Ecto neural progenitor cell (in vitro differentiated cells): ENCODE measurements around the gene KCTD4.
"Not testable (repeated sequence)": the region's sequence is repeated elsewhere in the genome, so short reads cannot be mapped to it uniquely, and the experiment has no call there.

Experiments
- DNase-seq: peaks from one replicate; pipeline ENCODE4 v3.0.0-alpha.2; 2018; ENCODE audit warnings: low spot score

The KCTD4 gene

DNA sequence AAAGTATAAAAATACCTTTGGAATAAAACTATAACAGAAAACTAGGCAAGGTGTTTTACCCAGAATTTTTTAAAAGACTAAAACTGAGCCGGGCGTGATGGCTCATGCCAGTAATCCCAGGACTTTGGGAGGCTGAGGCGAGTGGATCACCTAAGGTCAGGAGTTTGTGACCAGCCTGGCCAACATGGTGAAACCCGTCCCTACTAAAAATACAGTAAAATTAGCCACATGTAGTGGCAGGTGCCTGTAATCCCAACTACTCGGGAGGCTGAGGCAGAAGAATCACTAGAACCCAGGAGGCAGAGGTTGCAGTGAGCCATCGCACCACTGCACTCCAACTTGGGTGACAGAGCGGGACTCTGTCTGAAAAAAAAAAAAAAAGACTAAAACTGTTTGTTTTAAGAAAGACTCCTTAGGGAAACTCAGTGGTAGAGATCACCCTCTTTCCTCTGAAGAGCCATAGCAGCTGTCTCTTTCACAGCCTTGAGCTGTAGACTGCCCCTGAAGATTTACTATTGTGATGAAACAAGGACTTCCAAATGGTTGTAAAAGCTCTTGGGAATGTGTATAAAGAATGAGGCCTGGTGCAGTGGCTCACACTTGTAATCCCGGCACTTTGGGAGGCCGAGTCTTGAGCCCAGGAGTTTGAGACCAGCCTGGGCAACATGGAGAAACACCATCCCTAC, 14.7 kb upstream of the KCTD4 start:
- DNase-seq, result no peak

DNA sequence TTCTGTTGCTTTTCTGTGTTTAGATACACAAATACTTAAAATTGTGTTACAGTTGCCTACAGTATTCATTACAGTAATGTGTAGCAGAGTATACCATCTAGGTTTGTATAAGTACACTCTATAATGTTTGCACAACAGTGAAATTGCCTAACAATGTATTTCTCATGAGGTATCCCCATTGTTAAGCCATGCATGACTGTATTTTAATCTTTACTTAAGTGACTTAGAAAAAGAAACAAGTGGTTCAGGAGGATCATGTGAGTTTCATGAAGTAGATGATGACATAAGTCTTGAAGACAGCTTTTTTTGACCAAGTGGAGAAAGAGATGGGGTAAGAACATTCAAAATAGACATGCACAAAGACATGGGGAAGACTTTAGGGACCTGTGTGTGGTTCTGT, 8.4 kb upstream of the KCTD4 start:
- no peak for DNase-seq

DNA sequence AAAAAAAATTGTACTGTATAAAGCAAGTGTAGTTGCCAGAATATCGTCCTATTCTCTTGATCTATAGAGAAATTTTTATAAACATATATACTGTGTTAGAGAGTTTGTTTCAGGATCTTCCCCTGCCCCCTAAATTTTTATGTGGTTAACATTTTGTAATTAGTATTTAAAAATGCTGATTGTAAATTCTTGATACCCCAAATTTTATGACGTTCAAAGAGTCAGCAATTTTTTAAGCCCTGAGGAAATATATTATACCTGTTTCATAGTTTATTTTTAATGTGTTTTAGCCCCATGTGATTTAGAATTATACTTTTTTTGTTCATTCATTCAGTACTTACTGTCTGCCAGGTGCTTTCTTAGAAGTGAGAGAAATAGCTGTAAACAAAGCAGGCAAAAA, 7.3 kb upstream of the KCTD4 start:
- no peak for DNase-seq

DNA sequence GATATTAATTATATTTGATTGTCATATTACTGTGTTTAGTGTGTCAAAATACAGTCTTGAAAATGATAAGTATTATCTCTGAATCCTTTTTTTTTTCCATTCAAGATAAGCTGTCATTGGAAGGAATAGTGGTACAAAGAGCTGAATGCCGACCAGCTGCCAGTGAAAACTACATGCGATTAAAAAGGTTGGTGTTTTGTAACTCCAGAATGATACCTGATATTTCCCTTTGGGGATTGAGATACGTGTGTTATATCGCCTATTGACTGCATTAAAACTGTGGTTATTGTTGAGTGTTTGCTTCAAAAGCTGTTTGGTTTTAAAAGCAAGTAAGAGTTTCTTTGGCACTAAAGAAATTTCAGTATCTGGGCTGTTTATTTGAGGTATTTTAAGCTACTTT, 6.5 kb upstream of the KCTD4 start:
- DNase-seq, result no peak

DNA sequence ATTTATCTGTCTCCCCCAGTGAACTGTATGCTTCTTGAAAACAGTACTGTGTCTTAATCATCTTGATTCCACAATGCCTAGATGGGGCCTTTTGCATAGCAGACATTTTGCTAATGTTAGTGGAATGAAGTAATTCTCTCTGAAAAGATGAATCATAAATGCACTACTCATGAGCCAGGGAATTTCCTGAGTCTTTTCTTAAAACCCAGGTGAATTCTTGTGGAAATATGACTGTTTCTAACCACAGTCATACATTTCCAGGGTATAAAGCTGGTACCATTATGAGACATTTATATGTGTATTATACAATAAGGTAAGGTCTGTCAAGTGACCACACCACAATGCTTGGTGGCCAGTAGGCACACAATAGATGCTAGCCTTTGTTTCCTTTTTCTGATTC, 5.5 kb upstream of the KCTD4 start:
- no peak for DNase-seq

DNA sequence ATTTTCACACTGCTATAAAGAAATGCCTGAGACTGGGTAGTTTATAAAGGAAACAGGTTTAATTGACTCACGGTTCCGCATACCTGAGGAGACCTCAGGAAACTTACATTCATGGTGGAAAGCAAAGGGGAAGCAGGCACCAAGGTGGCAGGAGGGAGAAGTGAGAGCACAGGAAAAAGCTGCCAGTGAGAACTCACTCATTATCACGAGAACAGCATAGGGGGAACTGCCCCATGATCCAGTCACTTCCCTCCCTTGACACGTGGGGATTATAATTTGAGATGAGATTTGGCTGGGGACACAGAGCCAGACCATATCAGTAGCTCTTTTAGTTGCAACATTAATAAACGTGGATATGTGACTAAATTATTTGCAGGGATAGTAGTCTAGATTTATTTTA, 4.3 kb upstream of the KCTD4 start:
- DNase-seq, result no peak

DNA sequence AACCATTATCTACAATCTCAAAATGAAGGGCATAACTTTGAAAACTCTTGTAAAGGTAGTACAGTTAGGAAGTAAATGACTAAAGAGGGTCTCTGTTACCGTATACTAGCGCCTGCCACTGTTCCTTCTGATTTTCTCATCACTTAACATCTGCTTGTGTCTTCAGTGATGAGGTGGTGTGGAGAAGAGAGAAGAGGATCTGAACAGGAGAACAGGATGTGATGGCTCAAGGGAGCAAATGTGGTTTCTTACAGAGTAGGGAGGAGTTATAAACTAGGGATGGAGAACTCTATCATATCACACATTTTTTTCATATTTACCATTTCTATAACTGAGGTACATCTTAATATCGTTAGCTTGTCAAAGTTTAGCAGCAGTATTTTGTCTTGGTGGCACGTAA, 1.1 kb downstream of the KCTD4 start:
- no peak for DNase-seq

DNA sequence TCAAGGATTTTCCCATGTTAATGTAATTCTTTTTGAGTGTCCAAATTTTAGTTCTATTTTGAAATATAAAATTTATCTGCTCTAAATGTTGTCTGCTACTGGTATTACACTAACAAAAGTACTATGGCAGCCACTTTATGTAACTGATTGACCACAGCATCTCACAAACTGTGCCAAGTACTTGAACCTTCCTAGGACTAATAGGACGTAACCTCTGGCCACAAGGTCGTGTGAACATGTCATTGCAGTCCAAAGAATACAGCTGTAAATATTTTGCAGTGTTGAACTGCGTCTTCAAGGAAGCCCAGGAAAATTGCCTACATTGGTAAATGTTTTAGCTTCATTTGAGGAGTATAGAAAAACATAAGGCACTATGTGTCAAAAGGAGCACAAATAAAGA, 1.9 kb downstream of the KCTD4 start:
- no peak for DNase-seq

DNA sequence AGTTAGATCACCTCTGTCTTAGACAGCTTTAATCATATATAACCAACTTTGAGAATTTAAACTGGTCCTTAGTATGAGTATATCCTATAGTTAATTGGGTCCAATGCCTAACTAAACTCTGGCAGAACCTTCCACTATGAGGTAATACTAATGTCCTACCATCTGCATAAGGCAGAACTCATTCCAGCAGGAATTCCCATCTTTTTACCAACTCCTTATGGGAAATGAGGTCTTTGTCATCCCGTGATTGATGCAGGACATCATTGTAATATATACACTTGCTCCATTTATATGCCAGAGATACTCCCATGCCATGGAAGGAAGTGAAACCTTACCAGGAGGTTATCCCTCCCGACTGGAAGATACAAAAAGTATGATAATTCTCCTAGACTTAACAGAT, 2.8 kb downstream of the KCTD4 start:
- DNase-seq, result no peak

DNA sequence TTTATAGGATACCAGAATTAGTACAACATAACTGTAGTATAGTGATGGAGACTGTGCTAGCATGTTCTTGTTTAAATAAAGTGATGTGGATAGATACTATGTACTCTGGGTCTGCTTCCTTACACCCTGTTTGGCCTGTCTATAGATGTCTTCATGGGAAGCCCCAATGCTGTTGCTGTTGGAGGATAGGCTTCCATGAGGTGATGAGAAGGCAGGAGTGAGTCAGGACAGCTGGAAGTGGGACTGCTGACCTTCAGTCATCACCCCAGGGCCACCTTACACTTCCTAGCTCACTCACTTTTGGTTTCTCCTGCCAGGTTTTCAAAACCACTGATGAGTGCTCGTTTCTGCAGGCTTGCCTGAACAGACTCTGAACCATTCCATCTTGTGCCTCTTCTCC, 4.2 kb downstream of the KCTD4 start:
- no peak for DNase-seq

DNA sequence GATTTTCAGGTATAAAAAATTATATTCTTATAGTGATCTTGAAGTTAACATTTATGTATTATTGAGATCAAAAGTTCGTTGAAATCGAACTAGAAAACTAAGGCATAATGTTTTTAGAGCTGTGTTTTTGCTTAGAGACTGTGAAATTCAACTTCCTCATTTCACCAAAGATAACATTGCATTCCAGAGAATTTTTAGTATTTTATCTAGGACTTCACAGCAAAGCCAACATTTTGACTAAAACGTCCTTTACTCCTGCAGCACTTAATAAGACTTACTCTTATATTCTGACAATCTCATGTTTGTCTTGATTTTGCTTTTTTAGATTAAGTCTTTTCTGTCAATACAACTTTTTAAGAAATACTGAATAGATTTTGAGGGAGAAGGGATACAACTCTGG, 4.7 kb downstream of the KCTD4 start:
- DNase-seq, result no peak

DNA sequence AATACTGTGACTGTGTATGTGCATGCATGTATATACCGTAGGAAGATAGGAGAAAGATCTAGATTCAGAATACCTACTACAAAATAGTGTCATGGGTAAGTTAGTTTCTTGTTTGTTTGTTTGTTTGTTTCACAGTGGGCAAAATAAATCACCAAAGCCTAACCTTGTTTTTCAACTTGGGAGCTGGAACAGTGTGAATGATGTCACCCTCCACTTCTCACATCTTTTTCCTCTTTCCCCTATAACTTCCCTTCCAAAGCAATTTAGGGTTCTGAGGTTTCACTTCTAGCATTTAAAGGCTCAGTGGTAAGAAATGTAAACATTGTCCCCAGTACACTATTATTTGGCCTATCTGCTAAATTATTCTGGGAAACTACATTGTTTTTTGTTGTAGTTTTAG, 5.4 kb downstream of the KCTD4 start:
- DNase-seq, result no peak

DNA sequence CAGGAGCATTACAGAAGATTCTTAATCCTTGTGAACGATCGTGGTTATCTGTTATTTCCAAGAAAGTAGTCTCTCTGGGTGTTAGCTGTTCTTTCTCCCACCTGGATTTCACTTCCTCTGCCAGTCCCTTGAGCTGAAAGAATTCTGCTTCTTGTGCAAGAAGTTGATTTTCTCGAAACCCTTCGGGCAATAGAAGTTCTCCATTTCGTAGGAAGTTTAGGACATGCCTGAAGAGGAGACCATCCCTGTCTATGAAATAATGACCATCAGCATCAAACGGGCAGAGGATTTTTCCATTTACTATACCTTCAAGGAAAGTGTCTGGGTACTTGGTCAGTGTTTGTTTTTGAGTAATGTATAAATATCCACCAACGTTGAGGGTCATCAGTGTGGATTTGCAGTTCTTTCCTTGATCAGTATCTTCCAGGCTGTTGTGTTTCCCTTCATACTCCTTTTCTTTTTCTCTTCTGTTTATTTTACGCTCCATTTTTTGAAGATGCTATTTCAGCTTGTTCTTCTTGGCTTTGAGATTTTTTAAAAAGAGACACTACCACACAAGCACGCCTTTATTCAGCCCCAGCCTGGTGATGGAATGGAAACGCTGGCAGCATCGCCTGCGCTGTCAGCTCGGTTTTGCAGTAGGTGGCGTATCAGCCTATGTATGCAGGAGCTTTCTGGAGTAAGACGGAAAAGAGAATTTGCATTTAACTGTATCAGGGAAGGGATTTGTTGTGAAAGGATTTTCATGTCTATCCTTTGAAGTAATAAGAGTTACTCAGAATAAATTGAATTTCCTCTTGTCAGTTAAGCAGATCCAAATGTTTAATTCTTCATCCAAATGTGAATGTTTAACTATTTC, 6.5 kb downstream of the KCTD4 start:
- DNase-seq, result no peak

DNA sequence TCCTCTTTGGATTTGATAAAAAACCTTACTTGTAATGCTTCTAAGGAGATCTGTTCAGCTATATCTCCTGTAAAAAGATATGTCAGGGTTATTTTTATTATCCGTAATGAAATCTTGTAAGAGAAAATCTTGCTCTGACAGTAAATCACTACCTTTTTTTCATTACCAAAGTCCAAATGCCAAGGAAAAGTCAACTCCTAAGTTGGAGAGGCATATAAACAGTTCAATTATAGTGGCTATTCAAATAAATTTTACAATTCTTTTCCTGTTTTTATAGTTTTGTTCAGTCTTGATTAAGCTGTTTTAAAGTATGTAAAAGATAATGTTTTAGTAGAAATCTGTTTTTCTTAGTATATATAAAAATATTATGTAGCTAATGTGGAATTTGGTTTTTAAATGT, 9.0 kb downstream of the KCTD4 start:
- no peak for DNase-seq

DNA sequence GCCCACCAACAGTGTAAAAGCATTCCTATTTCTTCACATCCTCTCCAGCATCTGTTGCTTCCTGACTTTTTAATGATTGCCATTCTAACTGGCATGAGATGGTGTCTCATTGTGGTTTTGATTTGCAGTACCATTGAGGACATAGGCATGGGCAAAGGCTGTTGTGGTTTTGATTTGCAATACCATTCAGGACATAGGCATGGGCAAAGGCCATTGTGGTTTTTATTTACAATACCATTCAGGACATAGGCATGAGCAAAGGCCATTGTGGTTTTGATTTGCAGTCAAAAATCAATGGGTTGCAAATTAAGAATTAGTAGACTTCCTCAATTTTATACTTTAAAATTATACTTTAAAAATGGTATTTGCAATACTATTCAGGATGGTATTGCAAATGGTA, 11.3 kb downstream of the KCTD4 start:
- not testable (repeated sequence) for DNase-seq

DNA sequence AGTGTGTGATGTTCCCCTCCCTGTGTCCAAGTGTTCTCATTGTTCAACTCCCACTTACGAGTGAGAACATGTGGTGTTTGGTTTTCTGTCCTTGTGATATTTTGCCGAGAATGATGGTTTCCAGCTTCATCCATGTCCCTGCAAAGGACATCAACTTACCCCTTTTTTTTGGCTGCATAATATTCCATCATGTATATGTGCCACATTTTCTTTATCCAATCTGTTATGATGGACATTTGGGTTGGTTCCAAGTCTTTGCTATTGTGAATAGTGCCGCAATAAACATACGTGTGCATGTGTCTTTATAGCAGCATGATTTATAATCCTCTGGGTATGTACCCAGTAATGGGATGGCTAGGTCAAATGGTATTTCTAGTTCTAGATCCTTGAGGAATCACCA, 11.8 kb downstream of the KCTD4 start:
- not testable (repeated sequence) for DNase-seq

DNA sequence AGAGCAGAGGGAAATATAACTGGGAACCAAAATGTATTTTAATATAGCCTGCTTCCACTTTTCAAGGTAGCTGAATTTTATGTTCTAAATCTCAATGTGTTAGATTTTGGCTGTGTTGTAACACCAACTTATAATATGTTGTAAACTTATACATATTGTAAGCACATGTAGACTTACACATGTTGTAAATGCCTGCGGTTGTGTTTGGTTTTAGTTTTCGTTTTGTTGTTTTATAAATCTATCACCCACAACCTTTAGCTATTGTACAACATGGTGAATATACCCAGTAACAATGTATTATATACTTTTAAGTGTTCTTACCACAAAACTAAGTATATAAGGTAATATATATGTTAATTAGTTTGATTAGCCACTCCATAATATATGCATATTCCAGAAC, 15.6 kb downstream of the KCTD4 start:
- DNase-seq, result no peak

DNA sequence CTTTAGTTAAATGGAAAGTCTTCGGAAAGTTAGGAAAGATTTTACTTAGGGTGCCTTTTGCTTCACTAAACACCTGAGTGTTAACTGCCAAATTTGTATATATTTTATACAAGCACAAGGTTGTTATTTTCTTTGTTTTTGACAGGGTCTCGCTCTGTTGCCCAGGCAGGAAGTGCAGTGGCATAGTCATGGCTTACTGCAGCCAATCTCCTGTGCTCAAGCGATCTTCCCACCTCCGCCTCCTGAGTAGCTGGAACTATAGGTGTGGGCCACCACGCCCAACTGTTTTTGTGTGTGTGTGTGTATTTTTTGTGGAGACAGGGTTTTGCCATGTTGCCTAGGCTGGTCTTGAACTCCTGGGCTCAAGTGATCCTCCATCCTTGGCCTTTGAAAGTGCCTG, 16.2 kb downstream of the KCTD4 start:
- no peak for DNase-seq

DNA sequence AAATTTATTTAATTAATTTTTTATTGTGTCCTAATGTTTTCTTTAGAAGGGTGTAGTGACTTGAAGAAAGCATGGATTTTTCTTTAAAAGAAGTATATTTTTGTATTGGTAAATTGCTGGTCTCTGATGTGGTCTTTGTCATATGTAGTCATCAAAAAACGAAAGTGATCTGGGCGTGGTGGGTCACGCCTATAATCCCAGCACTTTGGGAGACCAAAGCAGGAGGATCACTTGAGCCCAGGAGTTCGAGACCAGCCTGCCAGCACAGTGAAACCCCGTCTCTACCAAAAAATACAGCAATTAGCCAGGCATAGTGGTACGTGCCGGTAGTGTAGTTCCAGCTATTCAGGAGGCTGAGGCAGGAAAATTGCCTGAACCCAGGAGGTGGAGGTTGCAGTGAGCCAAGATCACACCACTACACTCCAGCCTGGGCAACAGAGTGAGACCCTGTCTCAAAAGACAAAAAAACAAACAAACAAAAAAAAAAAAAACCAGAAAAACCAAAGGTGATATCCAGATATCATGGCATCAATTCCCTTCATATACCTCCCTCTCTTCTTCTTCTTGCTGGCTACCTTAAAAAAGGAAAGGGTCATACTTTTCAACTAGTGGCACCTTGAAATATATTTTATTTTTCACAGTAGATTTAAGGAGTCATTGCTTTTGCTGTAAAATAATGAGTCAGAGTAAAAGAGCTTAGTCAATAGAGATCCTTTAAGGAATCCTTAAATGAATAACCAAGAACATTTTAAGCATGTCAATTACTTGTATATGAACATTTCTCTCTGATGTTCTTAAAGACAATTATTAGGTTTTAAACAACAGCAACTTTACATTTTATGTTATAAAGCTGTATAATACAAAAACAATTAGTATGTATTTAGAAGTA, 19.9 kb downstream of the KCTD4 start:
- DNase-seq, result no peak

DNA sequence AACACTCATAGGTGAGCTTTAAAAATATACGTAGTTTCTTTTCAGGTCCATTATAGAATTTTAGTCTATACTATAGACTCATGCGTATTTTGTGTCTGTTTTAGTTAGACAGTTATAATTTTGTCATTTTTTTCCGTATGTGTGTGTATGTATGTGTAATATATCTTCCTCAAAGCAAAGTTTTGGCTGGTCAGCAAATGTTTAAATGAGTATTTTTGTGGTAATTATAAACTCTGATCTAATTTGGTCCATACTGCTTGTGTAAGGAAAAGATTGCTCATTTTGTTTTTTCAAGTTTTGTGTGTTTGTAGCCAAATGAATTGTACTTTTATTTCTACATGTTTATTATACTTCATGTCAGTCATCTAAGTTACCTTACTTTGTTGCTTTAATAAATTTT, 20.5 kb downstream of the KCTD4 start:
- DNase-seq, result no peak

DNA sequence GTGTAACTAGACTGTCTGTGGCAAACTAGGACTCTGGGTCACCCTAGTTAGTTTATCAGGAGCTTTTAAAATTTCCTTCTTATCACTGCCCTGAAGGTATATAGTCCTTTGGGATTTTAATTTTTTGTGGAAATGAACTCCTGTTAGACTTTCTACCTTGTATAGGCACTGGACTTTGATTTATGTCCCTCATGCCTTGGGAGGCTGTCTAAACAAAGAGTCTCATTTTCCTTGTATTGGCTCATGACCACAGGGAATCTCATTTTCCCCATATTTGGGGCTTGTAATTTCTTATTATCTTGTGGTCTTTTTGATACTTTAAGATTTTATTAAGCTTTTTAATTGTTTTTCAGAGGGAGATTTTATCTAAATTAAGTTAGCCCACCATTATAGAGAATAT, 21.4 kb downstream of the KCTD4 start:
- DNase-seq, result no peak

DNA sequence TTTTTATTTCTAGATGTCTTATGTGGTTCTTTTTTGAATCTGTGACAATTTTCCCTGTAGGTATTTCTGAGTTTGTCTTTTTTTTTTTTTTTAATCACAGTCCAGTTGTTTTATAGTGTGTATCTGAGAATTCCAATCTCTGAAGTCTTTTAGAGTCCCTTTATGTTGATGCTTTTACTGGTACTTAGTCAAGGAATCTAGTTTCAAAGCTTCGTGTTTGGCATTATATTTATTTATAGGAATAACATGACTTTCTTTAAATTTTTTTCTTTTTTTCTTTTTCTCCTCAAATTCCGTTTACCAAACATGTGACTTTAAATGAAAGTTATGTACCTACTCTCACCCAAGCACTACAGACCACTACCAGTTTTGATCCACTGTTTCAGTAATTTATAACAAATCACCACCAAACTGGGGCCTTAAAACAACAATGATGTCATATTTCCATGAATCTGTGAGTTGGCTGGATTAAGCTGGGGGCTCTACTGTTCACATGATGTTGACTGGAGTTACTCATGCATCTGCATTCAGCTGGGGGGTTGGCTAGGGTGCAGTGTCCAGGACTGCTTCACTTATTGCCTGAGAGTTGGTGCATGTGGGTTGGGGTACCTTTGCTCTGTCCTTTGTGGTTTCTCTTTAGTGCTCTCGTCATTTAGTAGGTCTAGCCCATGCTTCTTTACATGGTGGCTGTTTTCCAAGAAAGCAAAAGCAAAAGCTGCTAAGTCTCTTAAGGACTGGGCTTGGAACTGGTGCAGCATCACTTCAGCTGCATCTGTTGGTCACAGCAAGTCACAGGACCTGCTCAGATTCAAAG, 22.3 kb downstream of the KCTD4 start:
- DNase-seq, result no peak
